SU-DHL-6 (cell line): ENCODE measurements around the gene GPR160.

Source experiments
- H2AFZ ChIP-seq: fragments of 200-600 bp; sonication (generic); 2 replicates; pipeline ENCODE4 v1.6.1; 2014; ENCODE audit warnings: low read depth, mild to moderate bottlenecking, moderate library complexity, mixed read lengths, antibody characterized with exemption, low read length; ENCODE audit not compliant: severe bottlenecking
- H3F3A ChIP-seq: fragments of 200-600 bp; shearing (Covaris generic); 2 replicates; pipeline ENCODE4 v1.6.0; 2016; ENCODE audit warnings: antibody characterized with exemption, mild to moderate bottlenecking; ENCODE audit not compliant: insufficient read depth
- H3K27ac ChIP-seq: fragments of 200-600 bp; sonication (generic); 2 replicates; pipeline ENCODE4 v1.5.1; 2016; ENCODE audit warnings: low read depth, mild to moderate bottlenecking, low read length, moderate library complexity, mixed read lengths
- H3K27me3 ChIP-seq: fragments of 200-600 bp; sonication (generic), shearing (Covaris generic); 2 replicates; pipeline ENCODE4 v1.6.0; 2014; ENCODE audit warnings: mild to moderate bottlenecking, low read length
- H3K36me3 ChIP-seq: fragments of 200-600 bp; sonication (generic); 2 replicates; pipeline ENCODE4 v1.6.1; 2014; ENCODE audit warnings: mild to moderate bottlenecking, low read length, mixed read lengths
- H3K4me2 ChIP-seq: fragments of 300-600, 200-600 bp; shearing (Covaris generic), sonication (generic); 2 replicates; pipeline ENCODE4 v1.6.0; 2014; ENCODE audit warnings: low read length, low read depth, mild to moderate bottlenecking; ENCODE audit not compliant: poor library complexity, severe bottlenecking
- H3K4me3 ChIP-seq: fragments of 200-600 bp; sonication (generic); 2 replicates; pipeline ENCODE4 v1.5.1; 2014; ENCODE audit warnings: antibody characterized with exemption, low read length, mild to moderate bottlenecking, mixed read lengths; ENCODE audit not compliant: insufficient read depth, poor library complexity, severe bottlenecking
- H3K79me2 ChIP-seq: fragments of 200-600 bp; sonication (generic); 2 replicates; pipeline ENCODE4 v1.6.1; 2014; ENCODE audit warnings: mild to moderate bottlenecking, low read length, moderate library complexity; ENCODE audit not compliant: insufficient read depth
- H3K9ac ChIP-seq: fragments of 200-600 bp; sonication (generic); 2 replicates; pipeline ENCODE4 v1.7.0; 2014; ENCODE audit warnings: mild to moderate bottlenecking, low read length
- H3K9me2 ChIP-seq: fragments of 200-600 bp; sonication (generic); replicated peaks from 2 replicates; pipeline ENCODE4 v1.6.1; 2014; ENCODE audit warnings: low read length; ENCODE audit not compliant: insufficient read depth
- H3K9me3 ChIP-seq: fragments of 200-600 bp; sonication (generic); 2 replicates; pipeline ENCODE4 v1.6.1; 2014; ENCODE audit warnings: low read length, mixed read lengths; ENCODE audit not compliant: insufficient read depth
- H4K20me1 ChIP-seq: fragments of 200-600 bp; sonication (generic); 2 replicates; pipeline ENCODE4 v1.6.1; 2014; ENCODE audit warnings: low read depth, mild to moderate bottlenecking, antibody characterized with exemption, low read length, moderate library complexity, mixed read lengths
- CTCF ChIP-seq: fragments of 200-600 bp; sonication (generic); IDR thresholded peaks from one replicate; pipeline ENCODE4 v1.5.1; 2017; ENCODE audit warnings: antibody characterized with exemption, mild to moderate bottlenecking, low read length, moderate library complexity; ENCODE audit not compliant: insufficient read depth, poor library complexity, severe bottlenecking
- EZH2phosphoT487 ChIP-seq: fragments of 200-600 bp; sonication (generic), shearing (Covaris generic); conservative IDR thresholded peaks from 2 replicates; pipeline ENCODE4 v1.6.1; 2018; ENCODE audit warnings: mild to moderate bottlenecking, antibody characterized with exemption, low read length, moderate library complexity, mixed read lengths

The GPR160 gene

GRCh38 chr3:170007031-170007663, 30.6 kb upstream of the GPR160 start:
- no peak overlapping the region for H3K4me3 ChIP-seq
- H3K9ac ChIP-seq = peak overlapping the region; percentile 22
- H3K9me3 ChIP-seq = no peaks in the 10 kb centered on the region
- no peak for TF ChIP-seq CTCF
- no peaks in the 10 kb centered on the region for H4K20me1 ChIP-seq
- no peaks in the 10 kb centered on the region for H3K9me2 ChIP-seq
- no peaks in the 10 kb centered on the region for H3F3A ChIP-seq
- H2AFZ ChIP-seq = peak overlapping the region; percentile 98
- no peaks in the 10 kb centered on the region for H3K36me3 ChIP-seq
- peak overlapping the region; percentile 28; the same call in 1 of the 2 replicates for H3K27ac ChIP-seq
- no peaks in the 10 kb centered on the region for H3K27me3 ChIP-seq
- H3K79me2 ChIP-seq = no peaks in the 10 kb centered on the region
- H3K4me2 ChIP-seq = peak overlapping the region; percentile 38

GRCh38 chr3:170010498-170010897, 27.3 kb upstream of the GPR160 start:
- Histone ChIP-seq H3K9ac (no peak overlapping the region), H3F3A (no peaks in the 10 kb centered on the region), H2AFZ (no peak overlapping the region), H3K27me3 (no peaks in the 10 kb centered on the region), H4K20me1 (no peaks in the 10 kb centered on the region), H3K4me2 (no peak overlapping the region), H3K4me3 (no peak overlapping the region), H3K9me3 (no peaks in the 10 kb centered on the region), H3K9me2 (no peaks in the 10 kb centered on the region), H3K36me3 (no peaks in the 10 kb centered on the region), H3K27ac (no peak overlapping the region), H3K79me2 (no peaks in the 10 kb centered on the region)
- TF ChIP-seq CTCF (no peak), EZH2phosphoT487 (no peak)

- Histone ChIP-seq H3K36me3 (no peaks in the 10 kb centered on the region), H3K4me3 (no peak overlapping the region), H3K79me2 (no peaks in the 10 kb centered on the region), H3K27me3 (no peaks in the 10 kb centered on the region), H3K9me2 (no peaks in the 10 kb centered on the region), H3K4me2 (no peak overlapping the region), H4K20me1 (no peaks in the 10 kb centered on the region), H3K27ac (no peak overlapping the region), H3K9ac (no peak overlapping the region), H3K9me3 (no peaks in the 10 kb centered on the region), H3F3A (no peaks in the 10 kb centered on the region), H2AFZ (no peak overlapping the region)
- TF ChIP-seq CTCF = no peak
- no peak for TF ChIP-seq EZH2phosphoT487
Measured at GRCh38 chr3:170012683-170013400, 25.0 kb upstream of the GPR160 start.
